ENCODE results near the gene ZCCHC14.

ZCCHC14 gene

DNA sequence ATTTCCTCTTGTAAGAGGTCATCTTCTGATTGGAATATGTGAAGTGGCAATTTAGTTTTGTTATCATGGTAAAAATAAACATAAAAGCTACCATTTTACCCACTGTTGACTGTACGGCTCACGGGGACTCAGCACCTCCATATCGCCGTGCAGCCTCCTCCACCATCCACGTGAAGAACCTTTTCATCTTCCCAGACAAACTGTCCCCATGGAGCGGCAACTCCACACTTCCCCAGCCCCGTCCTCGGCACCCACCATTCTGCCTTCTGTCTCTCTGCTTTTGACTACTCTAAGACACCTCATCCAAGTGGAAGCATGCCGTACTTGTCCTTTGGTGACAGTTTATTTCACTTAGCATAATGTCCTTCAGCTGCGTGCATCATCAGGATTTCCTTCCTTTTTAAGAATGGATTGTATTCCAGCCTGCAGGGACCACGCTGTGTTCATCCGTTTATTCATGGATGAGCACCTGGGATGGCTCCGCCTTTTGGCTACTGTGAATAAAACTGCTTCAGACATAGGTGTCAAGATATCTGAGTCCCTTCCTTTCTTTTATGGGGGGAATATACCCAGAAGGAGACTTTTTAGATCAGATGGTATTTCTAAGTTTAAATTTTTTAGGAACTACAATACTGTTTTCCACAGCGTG is 123.6 kb downstream of the ZCCHC14 start:
- no peak for DNase-seq (ENCODE audit: low read depth in 1 of 2, low spot score in 1 of 2)
- no peaks in the 10 kb centered on the region for H3K27me3 ChIP-seq (ENCODE audit: insufficient read depth, poor library complexity, severe bottlenecking)
- H3K4me3 ChIP-seq (replicated peaks; ENCODE audit: insufficient read depth, low read length): no peak overlapping the region
- H3K27ac ChIP-seq (replicated peaks): no peak overlapping the region
- TF ChIP-seq SPI1 (IDR thresholded peaks at IDR 0.05; ENCODE audit: borderline replicate concordance, low read depth) (no peak), POLR2AphosphoS5 (IDR thresholded peaks at IDR 0.05; ENCODE audit: low read depth) (no peak), GABPA (IDR thresholded peaks at IDR 0.05; ENCODE audit: low read depth) (no peak)
- TF ChIP-seq, protein P1, sequence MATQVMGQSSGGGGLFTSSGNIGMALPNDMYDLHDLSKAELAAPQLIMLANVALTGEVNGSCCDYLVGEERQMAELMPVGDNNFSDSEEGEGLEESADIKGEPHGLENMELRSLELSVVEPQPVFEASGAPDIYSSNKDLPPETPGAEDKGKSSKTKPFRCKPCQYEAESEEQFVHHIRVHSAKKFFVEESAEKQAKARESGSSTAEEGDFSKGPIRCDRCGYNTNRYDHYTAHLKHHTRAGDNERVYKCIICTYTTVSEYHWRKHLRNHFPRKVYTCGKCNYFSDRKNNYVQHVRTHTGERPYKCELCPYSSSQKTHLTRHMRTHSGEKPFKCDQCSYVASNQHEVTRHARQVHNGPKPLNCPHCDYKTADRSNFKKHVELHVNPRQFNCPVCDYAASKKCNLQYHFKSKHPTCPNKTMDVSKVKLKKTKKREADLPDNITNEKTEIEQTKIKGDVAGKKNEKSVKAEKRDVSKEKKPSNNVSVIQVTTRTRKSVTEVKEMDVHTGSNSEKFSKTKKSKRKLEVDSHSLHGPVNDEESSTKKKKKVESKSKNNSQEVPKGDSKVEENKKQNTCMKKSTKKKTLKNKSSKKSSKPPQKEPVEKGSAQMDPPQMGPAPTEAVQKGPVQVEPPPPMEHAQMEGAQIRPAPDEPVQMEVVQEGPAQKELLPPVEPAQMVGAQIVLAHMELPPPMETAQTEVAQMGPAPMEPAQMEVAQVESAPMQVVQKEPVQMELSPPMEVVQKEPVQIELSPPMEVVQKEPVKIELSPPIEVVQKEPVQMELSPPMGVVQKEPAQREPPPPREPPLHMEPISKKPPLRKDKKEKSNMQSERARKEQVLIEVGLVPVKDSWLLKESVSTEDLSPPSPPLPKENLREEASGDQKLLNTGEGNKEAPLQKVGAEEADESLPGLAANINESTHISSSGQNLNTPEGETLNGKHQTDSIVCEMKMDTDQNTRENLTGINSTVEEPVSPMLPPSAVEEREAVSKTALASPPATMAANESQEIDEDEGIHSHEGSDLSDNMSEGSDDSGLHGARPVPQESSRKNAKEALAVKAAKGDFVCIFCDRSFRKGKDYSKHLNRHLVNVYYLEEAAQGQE (IDR thresholded peaks at IDR 0.05; ENCODE audit: insufficient replicate concordance, low read depth): no peak
- TF ChIP-seq, protein P2, sequence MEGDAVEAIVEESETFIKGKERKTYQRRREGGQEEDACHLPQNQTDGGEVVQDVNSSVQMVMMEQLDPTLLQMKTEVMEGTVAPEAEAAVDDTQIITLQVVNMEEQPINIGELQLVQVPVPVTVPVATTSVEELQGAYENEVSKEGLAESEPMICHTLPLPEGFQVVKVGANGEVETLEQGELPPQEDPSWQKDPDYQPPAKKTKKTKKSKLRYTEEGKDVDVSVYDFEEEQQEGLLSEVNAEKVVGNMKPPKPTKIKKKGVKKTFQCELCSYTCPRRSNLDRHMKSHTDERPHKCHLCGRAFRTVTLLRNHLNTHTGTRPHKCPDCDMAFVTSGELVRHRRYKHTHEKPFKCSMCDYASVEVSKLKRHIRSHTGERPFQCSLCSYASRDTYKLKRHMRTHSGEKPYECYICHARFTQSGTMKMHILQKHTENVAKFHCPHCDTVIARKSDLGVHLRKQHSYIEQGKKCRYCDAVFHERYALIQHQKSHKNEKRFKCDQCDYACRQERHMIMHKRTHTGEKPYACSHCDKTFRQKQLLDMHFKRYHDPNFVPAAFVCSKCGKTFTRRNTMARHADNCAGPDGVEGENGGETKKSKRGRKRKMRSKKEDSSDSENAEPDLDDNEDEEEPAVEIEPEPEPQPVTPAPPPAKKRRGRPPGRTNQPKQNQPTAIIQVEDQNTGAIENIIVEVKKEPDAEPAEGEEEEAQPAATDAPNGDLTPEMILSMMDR (IDR thresholded peaks at IDR 0.05; ENCODE audit: insufficient read depth, low read length): no peak

DNA sequence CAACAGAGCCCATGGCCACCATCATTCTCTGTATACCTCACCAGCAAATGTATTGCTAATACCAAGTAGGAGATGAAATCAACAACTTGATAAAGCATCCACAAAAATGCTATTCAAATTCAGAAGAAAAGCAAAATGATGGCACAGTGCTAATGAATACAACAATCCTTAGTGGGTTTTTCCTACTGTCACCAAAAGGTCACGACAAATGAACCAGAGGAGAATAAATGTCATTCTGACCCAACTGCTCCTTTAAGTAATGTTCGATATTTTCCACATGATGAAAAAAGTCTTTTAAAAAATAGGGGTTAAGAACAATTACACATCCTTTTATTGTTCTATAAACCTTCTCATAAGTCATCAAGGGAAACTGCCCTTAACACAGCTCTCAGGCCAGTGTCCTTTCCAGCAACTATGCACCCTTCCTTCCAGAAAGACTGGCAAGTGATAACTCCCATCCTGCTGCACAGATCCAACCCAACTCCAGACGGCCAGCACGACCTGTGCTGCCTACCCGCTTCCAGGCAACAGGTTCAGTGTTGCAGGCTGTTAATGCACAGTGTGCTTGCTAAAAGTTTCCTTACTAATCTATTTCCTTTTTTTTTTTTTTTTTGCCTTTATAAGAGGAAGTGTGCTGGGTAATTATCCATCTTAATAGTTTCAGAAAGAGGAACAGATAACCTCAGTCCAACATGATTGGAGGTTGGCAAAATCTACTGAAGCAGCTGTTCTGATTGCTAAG is 124.6 kb downstream of the ZCCHC14 start:
- TF ChIP-seq, protein P1 (IDR thresholded peaks at IDR 0.05; ENCODE audit: insufficient replicate concordance, low read depth): no peak
- TF ChIP-seq SPI1 (IDR thresholded peaks at IDR 0.05; ENCODE audit: borderline replicate concordance, low read depth): peak; percentile 17; the same call in 1 of the 2 replicates
- Histone ChIP-seq H3K27ac (replicated peaks) (no peak overlapping the region), H3K4me3 (replicated peaks; ENCODE audit: insufficient read depth, low read length) (no peak overlapping the region), H3K27me3 (ENCODE audit: insufficient read depth, poor library complexity, severe bottlenecking) (no peaks in the 10 kb centered on the region)
- DNase-seq (ENCODE audit: low read depth in 1 of 2, low spot score in 1 of 2): no peak

DNA sequence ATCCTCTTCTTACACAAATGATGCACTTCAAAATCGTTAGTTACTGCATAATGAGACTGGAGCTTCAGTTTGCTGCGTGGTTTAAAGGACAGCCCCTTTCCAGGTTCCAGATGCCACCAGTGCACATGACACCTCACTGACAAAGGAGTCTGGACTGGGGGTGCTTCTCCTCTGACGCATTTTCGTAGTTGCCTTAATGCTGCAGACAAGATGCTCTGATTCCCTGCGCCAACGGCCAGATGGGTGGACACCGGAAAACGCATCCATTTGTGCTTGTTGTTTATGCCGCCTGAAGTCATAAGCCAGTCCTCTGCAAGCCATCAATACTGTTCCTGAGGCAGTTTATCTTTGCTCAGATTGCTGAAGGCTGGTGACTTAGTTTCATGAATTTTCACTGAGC is 125.3 kb downstream of the ZCCHC14 start:
- Histone ChIP-seq H3K4me3 (replicated peaks; ENCODE audit: insufficient read depth, low read length) (no peak overlapping the region), H3K27me3 (ENCODE audit: insufficient read depth, poor library complexity, severe bottlenecking) (no peaks in the 10 kb centered on the region), H3K27ac (replicated peaks) (no peak overlapping the region)
- no peak for DNase-seq (ENCODE audit: low read depth in 1 of 2, low spot score in 1 of 2)
- TF ChIP-seq, protein P1 (IDR thresholded peaks at IDR 0.05; ENCODE audit: insufficient replicate concordance, low read depth): no peak
- TF ChIP-seq, protein P2 (IDR thresholded peaks at IDR 0.05; ENCODE audit: insufficient read depth, low read length): no peak
- TF ChIP-seq POLR2AphosphoS5 (IDR thresholded peaks at IDR 0.05; ENCODE audit: low read depth) (no peak), GABPA (IDR thresholded peaks at IDR 0.05; ENCODE audit: low read depth) (no peak), SPI1 (IDR thresholded peaks at IDR 0.05; ENCODE audit: borderline replicate concordance, low read depth) (no peak)
